Neural cell (in vitro differentiated cells): ENCODE measurements around the gene MTNR1A. TPM values are rescaled to one million over a fixed set of nuclear protein-coding genes. Genes with fewer than 3 reads are reported as not detected.
A peak's percentile ranks its signal among the peaks of the same experiment; 100 is the strongest.

ENCODE experiments used
- H2AFZ ChIP-seq: fragments of 200-600, 300-800 bp; sonication (generic), shearing (Covaris generic); 2 replicates; pipeline ENCODE4 v1.6.0; 2014; ENCODE audit warnings: low read depth, mild to moderate bottlenecking, antibody characterized with exemption, low read length, moderate library complexity
- H3F3A ChIP-seq: fragments of 200-600 bp; shearing (Covaris generic); 2 replicates; pipeline ENCODE4 v1.6.1; 2016; ENCODE audit warnings: mild to moderate bottlenecking, moderate library complexity, mixed read lengths, antibody characterized with exemption, low read length; ENCODE audit not compliant: insufficient read depth, poor library complexity, severe bottlenecking
- H3K27ac ChIP-seq: fragments of 200-600, 300-800 bp; sonication (generic), shearing (Covaris generic); 2 replicates; pipeline ENCODE4 v1.5.1; 2014; ENCODE audit warnings: mild to moderate bottlenecking, low read length, moderate library complexity
- H3K27me3 ChIP-seq: fragments of 300-800, 200-600 bp; sonication (generic), shearing (Covaris generic); 2 replicates; pipeline ENCODE4 v1.6.0; 2014; ENCODE audit warnings: mild to moderate bottlenecking, low read depth, low read length, moderate library complexity; ENCODE audit not compliant: insufficient read depth
- H3K36me3 ChIP-seq: fragments of 300-800, 200-600 bp; sonication (generic), shearing (Covaris generic); 2 replicates; pipeline ENCODE4 v1.5.1; 2014; ENCODE audit warnings: mild to moderate bottlenecking, antibody characterized with exemption, low read length, moderate library complexity; ENCODE audit not compliant: insufficient read depth
- H3K4me2 ChIP-seq: fragments of 300-800, 200-600 bp; sonication (generic), shearing (Covaris generic); 2 replicates; pipeline ENCODE4 v1.6.0; 2014; ENCODE audit warnings: mild to moderate bottlenecking, low read length
- H3K4me3 ChIP-seq: fragments of 300-800, 200-600 bp; sonication (generic), shearing (Covaris generic); 2 replicates; pipeline ENCODE4 v1.5.1; 2014; ENCODE audit warnings: mild to moderate bottlenecking, low read length, moderate library complexity
- H3K79me2 ChIP-seq: fragments of 200-600 bp; shearing (Covaris generic); replicated peaks from 2 replicates; pipeline ENCODE4 v1.6.0; 2014; ENCODE audit warnings: mild to moderate bottlenecking, low read length, moderate library complexity; ENCODE audit not compliant: insufficient read depth
- H3K9ac ChIP-seq: fragments of 300-800, 200-600 bp; sonication (generic), shearing (Covaris generic); 2 replicates; pipeline ENCODE4 v1.6.1; 2016; ENCODE audit warnings: mild to moderate bottlenecking, low read length, mixed read lengths
- H3K9me2 ChIP-seq: fragments of 200-600 bp; shearing (Covaris generic); 2 replicates; pipeline ENCODE4 v1.6.1; 2016; ENCODE audit warnings: mild to moderate bottlenecking, low read length, mixed read lengths; ENCODE audit not compliant: insufficient read depth
- H3K9me3 ChIP-seq: fragments of 200-600, 300-800 bp; sonication (generic), shearing (Covaris generic); 2 replicates; pipeline ENCODE4 v1.6.1; 2016; ENCODE audit warnings: mild to moderate bottlenecking, mixed run types, low read length, moderate library complexity, mixed read lengths
- H4K20me1 ChIP-seq: fragments of 200-600 bp; shearing (Covaris generic); 2 replicates; pipeline ENCODE4 v1.6.1; 2016; ENCODE audit warnings: mild to moderate bottlenecking, mixed run types; ENCODE audit not compliant: insufficient read depth
- EP300 ChIP-seq: fragments of 450-650 bp; conservative IDR thresholded peaks from 2 replicates; pipeline ENCODE4 v1.6.1; 2014; ENCODE audit warnings: antibody characterized with exemption, mild to moderate bottlenecking, moderate library complexity; ENCODE audit not compliant: poor library complexity, severe bottlenecking
- EZH2 ChIP-seq: fragments of 200-600, 300-800 bp; shearing (Covaris generic), sonication (generic); IDR thresholded peaks from 2 replicates; pipeline ENCODE4 v1.6.1; 2014; ENCODE audit warnings: antibody characterized with exemption, low read length, borderline replicate concordance, mild to moderate bottlenecking; ENCODE audit not compliant: insufficient read depth, poor library complexity, severe bottlenecking
- MXI1 ChIP-seq: fragments of 450-650 bp; conservative IDR thresholded peaks from 2 replicates; pipeline ENCODE4 v1.6.1; 2014; ENCODE audit warnings: antibody characterized with exemption, mild to moderate bottlenecking; ENCODE audit not compliant: poor library complexity, severe bottlenecking
- POLR2AphosphoS5 ChIP-seq: IDR thresholded peaks from 2 replicates; pipeline ENCODE4 v1.6.1; 2012
- RAD21 ChIP-seq: fragments of 450-650 bp; conservative IDR thresholded peaks from 2 replicates; pipeline ENCODE4 v1.6.1; 2014; ENCODE audit warnings: antibody characterized with exemption, mild to moderate bottlenecking, moderate library complexity
- REST ChIP-seq: IDR thresholded peaks from 2 replicates; pipeline ENCODE4 v1.6.1; 2012; ENCODE audit warnings: borderline replicate concordance
- SMC3 ChIP-seq: fragments of 450-650 bp; conservative IDR thresholded peaks from 2 replicates; pipeline ENCODE4 v1.6.1; 2014; ENCODE audit warnings: antibody characterized with exemption, mild to moderate bottlenecking, moderate library complexity; ENCODE audit not compliant: poor library complexity
- TAF1 ChIP-seq: IDR thresholded peaks from 2 replicates; pipeline ENCODE4 v1.6.1; 2012; ENCODE audit warnings: low read depth
- polyA plus RNA-seq: library from polyadenylated mRNA; depleted of rRNA; stranded (reverse); fragments of >200 nt; gene quantifications from 2 replicates; pipeline ENCODE4 v1.2.3, GENCODE V29; 2014
- TF ChIP-seq, protein P1 (sequence below): fragments of 450-650 bp; IDR thresholded peaks from 2 replicates; pipeline ENCODE4 v1.5.1; 2014; ENCODE audit warnings: antibody characterized with exemption, mild to moderate bottlenecking, moderate library complexity; ENCODE audit not compliant: poor library complexity, severe bottlenecking

The MTNR1A gene
- polyA plus RNA-seq, 1 donor from 2014 or later: not detected

GRCh38 chr4:186588503-186588902, 33.1 kb upstream of the MTNR1A start:
- no peaks in the 10 kb centered on the region for H3K36me3 ChIP-seq
- no peaks in the 10 kb centered on the region for H3K79me2 ChIP-seq

DNA sequence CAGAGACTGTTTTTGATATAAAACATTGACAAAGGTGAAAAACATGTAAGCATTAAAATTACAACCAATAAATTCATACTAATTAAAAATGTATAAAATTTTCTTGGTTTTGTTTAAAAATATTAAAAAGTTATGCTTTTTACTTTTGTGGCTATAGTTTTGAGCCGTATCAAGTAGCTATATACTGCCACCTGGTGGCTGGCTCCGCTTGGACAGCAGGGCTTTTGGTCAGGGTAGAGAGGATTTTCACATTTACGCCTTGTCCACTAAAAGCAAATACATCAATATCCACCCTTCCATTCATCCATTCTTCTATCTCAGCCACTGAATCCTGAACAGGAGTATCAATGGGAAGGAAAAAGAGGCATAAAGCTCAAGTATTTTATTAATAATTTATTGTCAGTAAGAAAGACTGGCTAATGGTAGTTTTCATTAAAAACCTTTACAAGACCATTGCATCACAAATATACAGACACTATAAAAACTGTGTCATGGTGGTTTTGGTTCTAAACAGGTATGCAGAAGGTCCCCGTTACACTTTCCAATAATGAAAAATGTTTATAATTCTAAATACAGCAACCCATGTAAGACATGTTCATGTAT, 32.1 kb upstream of the MTNR1A start:
- Histone ChIP-seq H3K4me3 (no peak overlapping the region), H3K79me2 (no peaks in the 10 kb centered on the region), H2AFZ (no peak overlapping the region), H3K9ac (no peak overlapping the region), H3K36me3 (no peaks in the 10 kb centered on the region), H3K9me3 (no peaks in the 10 kb centered on the region), H3F3A (no peaks in the 10 kb centered on the region), H3K4me2 (no peak overlapping the region), H3K27me3 (no peaks in the 10 kb centered on the region), H3K27ac (no peak overlapping the region), H4K20me1 (no peaks in the 10 kb centered on the region), H3K9me2 (no peaks in the 10 kb centered on the region)
- TF ChIP-seq SMC3 (peak; percentile 95), RAD21 (peak; percentile 87), POLR2AphosphoS5 (no peak)
- TF ChIP-seq, protein P1, sequence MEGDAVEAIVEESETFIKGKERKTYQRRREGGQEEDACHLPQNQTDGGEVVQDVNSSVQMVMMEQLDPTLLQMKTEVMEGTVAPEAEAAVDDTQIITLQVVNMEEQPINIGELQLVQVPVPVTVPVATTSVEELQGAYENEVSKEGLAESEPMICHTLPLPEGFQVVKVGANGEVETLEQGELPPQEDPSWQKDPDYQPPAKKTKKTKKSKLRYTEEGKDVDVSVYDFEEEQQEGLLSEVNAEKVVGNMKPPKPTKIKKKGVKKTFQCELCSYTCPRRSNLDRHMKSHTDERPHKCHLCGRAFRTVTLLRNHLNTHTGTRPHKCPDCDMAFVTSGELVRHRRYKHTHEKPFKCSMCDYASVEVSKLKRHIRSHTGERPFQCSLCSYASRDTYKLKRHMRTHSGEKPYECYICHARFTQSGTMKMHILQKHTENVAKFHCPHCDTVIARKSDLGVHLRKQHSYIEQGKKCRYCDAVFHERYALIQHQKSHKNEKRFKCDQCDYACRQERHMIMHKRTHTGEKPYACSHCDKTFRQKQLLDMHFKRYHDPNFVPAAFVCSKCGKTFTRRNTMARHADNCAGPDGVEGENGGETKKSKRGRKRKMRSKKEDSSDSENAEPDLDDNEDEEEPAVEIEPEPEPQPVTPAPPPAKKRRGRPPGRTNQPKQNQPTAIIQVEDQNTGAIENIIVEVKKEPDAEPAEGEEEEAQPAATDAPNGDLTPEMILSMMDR: peak; percentile 87

More at GRCh38 chr4:186588503-186588902, 33.1 kb upstream of the MTNR1A start:
- TF ChIP-seq MXI1 (no peak), TAF1 (no peak), REST (no peak), RAD21 (no peak), EP300 (no peak), EZH2 (no peak), SMC3 (no peak), POLR2AphosphoS5 (no peak)
- TF ChIP-seq, protein P1: no peak
- no peaks in the 10 kb centered on the region for H3K9me2 ChIP-seq
- H2AFZ ChIP-seq: no peak overlapping the region
- H3K4me3 ChIP-seq: no peak overlapping the region
- H3K9ac ChIP-seq: no peak overlapping the region
- no peak overlapping the region for H3K27ac ChIP-seq
- no peak overlapping the region for H3K4me2 ChIP-seq
- no peaks in the 10 kb centered on the region for H3K9me3 ChIP-seq
- H3K27me3 ChIP-seq: no peaks in the 10 kb centered on the region
- no peaks in the 10 kb centered on the region for H4K20me1 ChIP-seq
- H3F3A ChIP-seq: no peaks in the 10 kb centered on the region
